Right hindlimb (tissue), 1 donor: ENCODE data around the gene NIPBL.
"Not testable (repeated sequence)": the region's sequence is repeated elsewhere in the genome, so short reads cannot be mapped to it uniquely, and the experiment has no call there.

Source experiments
- DNase-seq: peaks from one replicate; pipeline ENCODE4 v3.0.0-alpha.2; 2018

Gene NIPBL

GRCh38 chr5:36878392-36879082 lies 2.0 kb downstream of the NIPBL start:
- DNase-seq: peak; percentile 64

DNA sequence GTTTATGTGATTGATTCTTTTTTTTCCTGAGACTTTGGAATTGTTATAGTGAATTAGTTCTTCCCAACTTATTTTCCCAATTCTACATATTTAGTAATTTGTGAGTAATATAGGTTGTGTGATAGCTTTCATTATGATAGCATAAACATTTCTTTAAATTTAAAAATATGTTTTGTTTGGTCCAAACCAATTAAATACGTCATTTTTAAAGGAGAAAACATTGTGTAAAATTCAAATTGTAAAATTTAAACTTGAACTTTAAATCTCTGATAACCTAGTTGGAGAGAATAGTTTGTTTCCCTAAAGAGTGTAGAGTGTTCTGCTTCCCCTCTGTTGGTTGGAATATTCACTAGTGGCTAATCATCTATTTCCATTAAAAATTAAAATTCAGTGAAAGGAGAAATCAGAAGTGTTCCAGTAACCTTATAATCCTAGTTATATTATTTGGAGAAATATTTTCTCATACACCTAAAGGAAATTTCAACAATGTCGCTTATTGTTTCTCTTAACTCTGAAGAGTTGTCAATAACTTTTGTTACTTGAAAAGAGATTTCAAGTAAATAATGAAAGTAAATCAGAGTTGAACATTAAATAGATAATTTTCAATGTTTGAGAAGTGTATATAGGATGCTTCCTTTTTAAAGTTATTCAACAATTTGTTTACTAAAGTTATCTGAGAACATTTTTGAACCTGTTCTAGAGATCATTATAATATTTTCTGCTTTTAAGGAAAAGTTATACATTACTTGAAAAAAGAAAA lies 2.9 kb downstream of the NIPBL start:
- DNase-seq: no peak

DNA sequence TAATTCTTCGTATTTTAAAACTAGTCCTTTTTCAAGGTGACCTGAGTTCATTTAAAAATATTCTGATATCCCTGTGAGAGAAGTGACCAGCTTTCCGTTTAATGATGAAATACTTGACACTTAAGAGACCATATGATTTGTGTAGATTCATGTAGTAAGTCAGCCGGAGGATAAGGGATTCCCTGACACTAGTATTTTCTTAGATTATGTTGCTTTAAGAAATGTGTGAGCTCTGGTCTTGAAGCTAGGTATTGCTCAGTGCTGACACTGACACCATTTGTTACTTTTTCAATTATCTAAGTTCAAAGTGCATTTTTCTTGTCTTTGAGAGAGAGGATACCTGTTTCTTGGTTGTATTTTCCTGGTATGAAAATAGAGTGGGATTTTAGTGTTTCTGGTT lies 4.2 kb downstream of the NIPBL start:
- no peak for DNase-seq

- no peak for DNase-seq
These were observed 4.7 kb downstream of the NIPBL start for GRCh38 chr5:36881304-36881703.

DNA sequence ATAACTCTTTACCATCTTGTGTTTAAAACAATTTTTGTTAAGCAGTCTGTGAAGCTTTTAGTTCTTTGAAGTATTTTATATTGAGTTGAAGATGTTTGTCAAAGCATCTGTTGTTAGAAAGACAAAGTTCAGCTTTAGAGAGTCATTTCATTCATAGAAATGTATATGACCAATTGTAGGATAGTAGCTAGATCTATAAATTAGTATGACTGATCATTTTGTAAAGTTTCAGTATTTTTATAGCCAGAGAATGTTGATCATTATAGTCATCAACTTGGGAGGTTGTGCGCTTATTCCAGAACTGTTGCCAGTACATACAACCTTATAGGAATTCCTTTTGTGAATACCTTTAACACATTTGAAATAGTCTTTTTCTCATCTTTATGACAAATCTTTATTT lies 5.2 kb downstream of the NIPBL start:
- no peak for DNase-seq

DNA sequence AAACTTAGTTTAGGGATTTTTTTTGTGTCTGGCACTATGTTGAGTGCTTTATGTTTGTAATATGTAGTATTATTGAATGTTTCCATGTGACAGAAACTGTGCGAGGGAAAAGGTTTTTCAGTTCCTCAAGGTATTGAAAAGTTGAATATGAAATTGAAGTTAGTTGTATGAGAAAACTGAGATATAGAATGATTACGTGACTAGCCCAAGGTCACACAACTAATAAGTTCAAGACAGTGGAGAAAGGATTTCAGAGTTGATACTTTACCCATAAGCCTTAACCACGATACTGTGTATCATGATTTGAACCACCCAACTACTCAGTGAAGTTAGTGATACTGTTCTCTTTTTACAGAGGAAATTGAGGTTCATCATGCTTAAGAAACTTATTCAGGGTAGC lies 5.7 kb downstream of the NIPBL start:
- no peak for DNase-seq

- DNase-seq: no peak
These were observed 7.4 kb downstream of the NIPBL start for GRCh38 chr5:36883894-36884462.

- DNase-seq: no peak
These were observed 8.6 kb downstream of the NIPBL start for GRCh38 chr5:36885149-36885548.

DNA sequence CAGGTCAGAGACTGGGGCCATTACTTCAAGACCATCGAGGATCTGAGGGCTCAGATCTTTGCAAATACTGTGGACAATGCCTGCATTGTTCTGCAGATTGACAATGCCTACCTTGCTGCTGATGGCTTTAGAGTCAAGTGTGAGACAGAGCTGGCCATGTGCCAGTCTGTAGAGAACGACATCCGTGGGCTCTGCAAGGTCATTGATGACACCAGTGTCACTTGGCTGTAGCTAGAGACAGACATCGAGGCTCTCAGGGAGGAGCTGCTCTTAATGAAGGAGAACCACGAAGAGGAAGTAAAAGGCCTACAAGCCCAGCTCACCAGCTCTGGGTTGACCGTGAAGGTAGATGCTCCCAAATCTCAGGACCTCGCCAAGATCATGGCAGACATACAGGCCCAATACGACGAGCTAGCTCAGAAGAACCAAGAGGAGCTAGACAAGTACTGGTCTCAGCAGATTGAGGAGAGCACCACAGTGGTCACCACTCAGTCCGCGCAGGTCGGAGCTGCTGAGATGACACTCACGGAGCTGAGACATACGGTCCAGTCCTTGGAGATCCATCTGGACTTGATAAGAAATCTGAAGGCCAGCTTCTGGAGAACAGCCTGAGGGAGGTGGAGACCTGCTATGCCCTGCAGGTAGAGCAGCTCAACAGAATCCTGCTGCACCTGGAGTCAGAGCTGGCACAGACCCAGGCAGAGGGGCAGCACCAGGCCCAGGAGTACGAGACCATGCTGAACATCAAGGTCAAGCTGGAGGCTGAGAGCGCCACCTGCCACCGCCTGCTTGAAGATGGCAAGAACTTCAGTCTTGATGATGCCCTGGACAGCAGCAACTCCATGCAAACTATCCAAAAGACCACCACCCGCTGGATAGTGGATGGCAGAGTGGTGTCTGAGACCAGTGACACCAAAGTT lies 9.3 kb downstream of the NIPBL start:
- no peak for DNase-seq

DNA sequence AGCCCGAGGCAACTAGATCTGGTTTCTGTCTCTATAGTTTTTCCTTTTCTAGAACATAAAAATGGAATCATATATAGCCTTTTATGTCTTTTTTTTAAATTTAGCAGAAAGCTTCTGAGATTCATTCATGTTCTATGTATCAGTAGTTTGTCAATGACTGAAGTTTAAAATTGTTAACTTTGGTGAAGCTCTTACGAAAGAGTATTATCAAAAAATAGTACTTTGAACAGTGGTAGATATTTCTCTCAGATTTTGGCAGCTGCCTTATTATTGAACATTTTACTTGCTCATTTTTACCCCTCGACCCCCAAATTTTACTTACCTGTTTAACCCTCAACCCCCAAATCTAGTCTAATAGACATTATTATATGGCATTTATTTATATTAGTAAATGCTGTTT lies 10.2 kb downstream of the NIPBL start:
- no peak for DNase-seq

GRCh38 chr5:36887532-36887931 lies 11.0 kb downstream of the NIPBL start:
- no peak for DNase-seq

- no peak for DNase-seq
These were observed 11.7 kb downstream of the NIPBL start for GRCh38 chr5:36888303-36888702.

GRCh38 chr5:36889264-36889663 lies 12.7 kb downstream of the NIPBL start:
- no peak for DNase-seq

DNA sequence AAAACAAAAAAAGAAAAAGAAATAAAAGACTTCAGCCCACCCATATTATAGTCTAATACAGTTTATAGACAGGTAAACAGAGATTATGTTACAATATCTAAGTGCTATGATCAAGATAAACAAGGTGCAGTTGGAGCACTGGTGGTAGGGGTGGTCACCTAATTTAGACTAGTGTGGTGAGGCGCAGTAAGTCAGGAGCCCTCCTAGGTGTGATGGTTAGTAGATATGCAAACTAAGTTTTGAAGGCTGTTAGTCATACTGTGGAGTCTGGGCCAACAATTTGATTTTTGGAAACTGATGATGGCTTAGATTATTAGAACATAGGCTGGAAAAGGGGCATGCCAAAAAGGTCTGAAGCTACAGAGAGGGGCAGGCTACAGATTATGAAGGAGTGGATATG lies 14.7 kb downstream of the NIPBL start:
- no peak for DNase-seq

DNA sequence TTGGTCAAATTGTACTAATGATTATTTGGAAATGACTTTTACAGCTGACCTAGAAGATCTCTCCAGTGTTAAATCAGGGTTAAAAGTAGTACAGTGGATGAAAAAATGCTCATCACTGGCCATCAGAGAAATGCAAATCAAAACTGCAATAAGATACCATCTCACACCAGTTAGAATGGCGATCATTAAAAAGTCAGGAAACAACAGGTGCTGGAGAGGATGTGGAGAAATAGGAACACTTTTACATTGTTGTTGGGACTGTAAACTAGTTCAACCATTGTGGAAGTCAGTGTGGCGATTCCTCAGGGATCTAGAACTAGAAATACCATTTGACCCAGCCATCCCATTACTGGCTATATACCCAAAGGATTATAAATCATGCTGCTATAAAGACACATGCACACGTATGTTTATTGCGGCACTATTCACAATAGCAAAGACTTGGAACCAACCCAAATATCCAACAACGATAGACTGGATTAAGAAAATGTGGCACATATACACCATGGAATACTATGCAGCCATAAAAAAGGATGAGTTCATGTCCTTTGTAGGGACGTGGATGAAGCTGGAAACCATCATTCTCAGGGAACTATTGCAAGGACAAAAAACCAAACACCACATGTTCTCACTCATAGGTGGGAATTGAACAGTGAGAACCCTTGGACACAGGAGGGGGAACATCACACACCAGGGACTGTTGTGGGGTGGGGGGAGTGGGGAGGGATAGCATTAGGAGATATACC lies 15.7 kb downstream of the NIPBL start:
- not testable (repeated sequence) for DNase-seq

- DNase-seq: no peak
These were observed 18.4 kb downstream of the NIPBL start for GRCh38 chr5:36894954-36895353.

DNA sequence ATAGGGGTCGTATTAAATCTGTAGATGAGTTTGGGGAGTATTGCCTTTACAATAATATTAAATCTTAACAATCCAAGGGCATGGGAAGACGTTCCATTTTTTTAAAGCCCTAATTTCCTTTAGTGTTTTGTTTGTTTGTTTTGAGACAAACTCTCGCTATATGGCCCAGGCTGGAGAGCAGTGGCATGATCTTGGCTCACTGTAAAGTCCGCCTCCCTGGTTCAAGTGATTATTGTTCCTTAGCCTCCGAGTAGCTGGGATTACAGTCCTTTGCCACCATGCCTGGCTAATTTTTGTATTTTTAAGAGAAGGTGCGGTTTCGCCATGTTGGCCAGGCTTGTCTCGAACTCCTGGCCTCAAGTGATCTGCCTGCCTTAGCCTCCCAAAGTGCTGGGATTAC lies 19.9 kb downstream of the NIPBL start:
- no peak for DNase-seq

- no peak for DNase-seq
These were observed 21.0 kb downstream of the NIPBL start for GRCh38 chr5:36897616-36898015.

GRCh38 chr5:36899860-36900259 lies 23.3 kb downstream of the NIPBL start:
- no peak for DNase-seq

GRCh38 chr5:36900283-36900682 lies 23.7 kb downstream of the NIPBL start:
- no peak for DNase-seq

- not testable (repeated sequence) for DNase-seq
These were observed 24.5 kb downstream of the NIPBL start for GRCh38 chr5:36901077-36901476.

DNA sequence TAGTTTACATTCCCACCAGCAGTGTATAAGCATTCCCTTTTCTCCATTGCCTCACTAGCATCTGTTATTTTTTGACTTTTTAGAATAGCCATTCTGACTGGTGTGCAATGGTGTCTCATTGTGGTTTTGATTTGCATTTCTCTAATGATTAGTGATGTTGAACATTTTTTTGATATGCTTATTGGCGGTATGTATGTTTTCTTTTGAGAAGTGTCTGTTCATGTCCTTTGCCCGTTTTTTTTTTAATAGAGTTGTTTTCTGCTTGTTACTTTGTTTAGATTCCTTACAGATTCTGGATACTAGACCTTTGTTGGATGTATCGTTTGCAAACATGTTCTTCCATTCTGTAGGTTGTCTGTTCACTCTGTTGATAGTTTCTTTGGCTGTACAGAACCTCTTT lies 25.3 kb downstream of the NIPBL start:
- no peak for DNase-seq
